Measurements from ENCODE around the gene NPAS1.

The NPAS1 gene

GRCh38 chr19:47074621-47075020 lies 55.0 kb downstream of the NPAS1 start:
- in situ Hi-C loops (cut with MboI; ENCODE audit: low sequenced_read_pairs), result loop anchor here (5.0 kb wide), 1 partner anchor 53 kb away; no protein-coding TSS in a partner anchor

- in situ Hi-C loops (cut with MboI; ENCODE audit: low sequenced_read_pairs), result loop anchor here (5.0 kb wide), 1 partner anchor 52 kb away; no protein-coding TSS in a partner anchor
These were observed 55.7 kb downstream of the NPAS1 start for GRCh38 chr19:47075179-47075810.

- in situ Hi-C loops (cut with MboI; ENCODE audit: low sequenced_read_pairs), result loop anchor here (5.0 kb wide), 1 partner anchor 51 kb away; no protein-coding TSS in a partner anchor
These were observed 56.3 kb downstream of the NPAS1 start for GRCh38 chr19:47075941-47076340.

- in situ Hi-C loops (cut with MboI; ENCODE audit: low sequenced_read_pairs), result loop anchor here (5.0 kb wide), 1 partner anchor 49 kb away; no protein-coding TSS in a partner anchor
These were observed 58.7 kb downstream of the NPAS1 start for GRCh38 chr19:47078351-47078750.

- in situ Hi-C loops (cut with MboI; ENCODE audit: low sequenced_read_pairs), result no loop called here
These were observed 61.5 kb downstream of the NPAS1 start for GRCh38 chr19:47081095-47081494.

GRCh38 chr19:47082493-47082892 lies 62.9 kb downstream of the NPAS1 start:
- in situ Hi-C loops (cut with MboI; ENCODE audit: low sequenced_read_pairs), result no loop called here

- in situ Hi-C loops (cut with MboI; ENCODE audit: low sequenced_read_pairs), result no loop called here
These were observed 65.3 kb downstream of the NPAS1 start for GRCh38 chr19:47084879-47085439.

GRCh38 chr19:47086280-47086679 lies 66.6 kb downstream of the NPAS1 start:
- in situ Hi-C loops (cut with MboI; ENCODE audit: low sequenced_read_pairs), result no loop called here

- in situ Hi-C loops (cut with MboI; ENCODE audit: low sequenced_read_pairs), result no loop called here
These were observed 70.2 kb downstream of the NPAS1 start for GRCh38 chr19:47089767-47090350.

- in situ Hi-C loops (cut with MboI; ENCODE audit: low sequenced_read_pairs), result no loop called here
These were observed 73.6 kb downstream of the NPAS1 start for GRCh38 chr19:47093254-47093653.

- in situ Hi-C loops (cut with MboI; ENCODE audit: low sequenced_read_pairs), result no loop called here
These were observed 74.2 kb downstream of the NPAS1 start for GRCh38 chr19:47093841-47094240.

GRCh38 chr19:47094557-47095475 lies 75.2 kb downstream of the NPAS1 start:
- in situ Hi-C loops (cut with MboI; ENCODE audit: low sequenced_read_pairs), result no loop called here
